HCT116 (cell line): ENCODE measurements around the gene MACROD1.

Experiments
- EZH2phosphoT487 ChIP-seq: fragments of 200-600 bp; IDR thresholded peaks from 2 replicates; pipeline ENCODE4 v1.6.1; 2018; ENCODE audit warnings: antibody characterized with exemption, borderline replicate concordance
- POLR2A ChIP-seq: IDR thresholded peaks from 2 replicates; pipeline ENCODE4 v1.7.0; 2011; ENCODE audit warnings: borderline replicate concordance; ENCODE audit not compliant: insufficient read depth, insufficient read length; ENCODE audit errors: extremely low read depth
- POLR2AphosphoS5 ChIP-seq: IDR thresholded peaks from 2 replicates; pipeline ENCODE4 v1.6.1; 2011; ENCODE audit warnings: mild to moderate bottlenecking, low read depth, low read length, moderate library complexity
- TF ChIP-seq, protein P1 (sequence below), 3 experiments: fragments of 200-600 bp in 1 of 3; sonication (generic) in 1 of 3; IDR thresholded peaks in 2 of 3; conservative IDR thresholded peaks in 1 of 3; 2 replicates each; pipeline ENCODE4 v1.5.1; 2012 to 2017; ENCODE audit warnings: low read depth in 2 of 3, low read length in 2 of 3, antibody characterized with exemption in 1 of 3, borderline replicate concordance in 1 of 3, control low read depth in 1 of 3, mild to moderate bottlenecking in 1 of 3, mixed read lengths in 1 of 3, mixed run types in 1 of 3, moderate library complexity in 1 of 3; ENCODE audit not compliant: insufficient read depth in 1 of 3

DNA sequence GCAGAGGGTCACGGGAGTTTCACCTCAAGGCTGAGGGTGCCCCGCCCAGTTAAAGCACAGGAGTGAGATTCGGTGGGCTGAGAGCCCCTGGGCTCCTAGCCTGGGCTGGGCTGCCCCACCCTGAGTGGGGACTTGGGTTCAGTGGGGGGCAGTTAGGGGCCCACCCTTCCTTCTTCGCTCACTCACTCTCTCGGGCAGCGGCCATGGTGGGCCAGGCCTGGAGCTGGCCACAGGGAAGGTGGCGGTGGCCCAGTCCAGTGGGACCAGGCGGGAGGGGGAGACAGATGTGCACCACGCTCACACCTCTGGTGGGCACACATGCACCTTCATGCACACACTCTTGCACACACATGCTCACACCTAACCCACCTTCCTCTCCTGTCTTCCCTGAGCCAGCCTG, 124.1 kb downstream of the MACROD1 start:
- TF ChIP-seq, protein P1, sequence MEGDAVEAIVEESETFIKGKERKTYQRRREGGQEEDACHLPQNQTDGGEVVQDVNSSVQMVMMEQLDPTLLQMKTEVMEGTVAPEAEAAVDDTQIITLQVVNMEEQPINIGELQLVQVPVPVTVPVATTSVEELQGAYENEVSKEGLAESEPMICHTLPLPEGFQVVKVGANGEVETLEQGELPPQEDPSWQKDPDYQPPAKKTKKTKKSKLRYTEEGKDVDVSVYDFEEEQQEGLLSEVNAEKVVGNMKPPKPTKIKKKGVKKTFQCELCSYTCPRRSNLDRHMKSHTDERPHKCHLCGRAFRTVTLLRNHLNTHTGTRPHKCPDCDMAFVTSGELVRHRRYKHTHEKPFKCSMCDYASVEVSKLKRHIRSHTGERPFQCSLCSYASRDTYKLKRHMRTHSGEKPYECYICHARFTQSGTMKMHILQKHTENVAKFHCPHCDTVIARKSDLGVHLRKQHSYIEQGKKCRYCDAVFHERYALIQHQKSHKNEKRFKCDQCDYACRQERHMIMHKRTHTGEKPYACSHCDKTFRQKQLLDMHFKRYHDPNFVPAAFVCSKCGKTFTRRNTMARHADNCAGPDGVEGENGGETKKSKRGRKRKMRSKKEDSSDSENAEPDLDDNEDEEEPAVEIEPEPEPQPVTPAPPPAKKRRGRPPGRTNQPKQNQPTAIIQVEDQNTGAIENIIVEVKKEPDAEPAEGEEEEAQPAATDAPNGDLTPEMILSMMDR (IDR thresholded peaks at IDR 0.05 in 2 of 3, conservative IDR thresholded peaks at IDR 0.05 in 1 of 3; ENCODE audit: borderline replicate concordance in 1 of 3, insufficient read depth in 1 of 3, low read depth in 2 of 3, low read length in 2 of 3): no peak
- TF ChIP-seq POLR2A: no peak
- no peak for TF ChIP-seq POLR2AphosphoS5
- TF ChIP-seq EZH2phosphoT487: no peak
